Vagina (tissue), 2 donors: Measurements from ENCODE around the gene TNFAIP8L1.

Experiments used
- POLR2A ChIP-seq, 2 donors: fragments of 450-650 bp; IDR thresholded peaks; one replicate each; pipeline ENCODE4 v1.6.1; 2017; ENCODE audit warnings: antibody characterized with exemption in 2 of 2, mild to moderate bottlenecking in 2 of 2, moderate library complexity in 2 of 2
- POLR2AphosphoS5 ChIP-seq, 2 donors: sonication (generic); formaldehyde crosslinking; IDR thresholded peaks; one replicate each; pipeline ENCODE4 v1.9.0; 2017; ENCODE audit warnings: antibody characterized with exemption in 2 of 2, mild to moderate bottlenecking in 2 of 2, low read depth in 1 of 2; ENCODE audit not compliant: insufficient read depth in 1 of 2
- TF ChIP-seq, protein P1 (sequence below), 3 experiments: fragments of 450-650 bp in 2 of 3; fragments of 200-600 bp in 1 of 3; sonication (generic) in 1 of 3; IDR thresholded peaks; one replicate each; pipeline ENCODE4 v1.5.1; 2017 to 2019; ENCODE audit warnings: antibody characterized with exemption in 3 of 3, mild to moderate bottlenecking in 2 of 3, moderate library complexity in 2 of 3

DNA sequence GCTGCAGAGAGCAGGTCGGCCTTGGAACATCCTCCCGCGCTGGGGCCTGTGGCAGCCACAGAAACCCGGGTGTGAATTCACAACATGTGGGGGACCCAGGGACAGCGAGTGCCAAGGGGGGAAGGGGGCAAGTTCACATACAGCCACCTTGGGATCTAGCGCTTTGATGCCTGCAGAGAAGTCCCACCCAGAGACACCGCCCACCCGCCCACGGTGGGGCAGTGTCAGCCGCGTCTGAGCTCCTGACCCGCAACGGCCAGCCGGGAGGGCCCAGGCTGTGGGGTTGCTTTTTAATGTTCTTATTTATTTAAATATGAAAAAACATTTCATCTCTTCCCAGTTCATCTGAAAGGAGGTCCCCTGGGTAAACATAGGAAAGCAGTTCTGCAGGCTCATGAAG lies 17.9 kb downstream of the TNFAIP8L1 start:
- TF ChIP-seq, protein P1, sequence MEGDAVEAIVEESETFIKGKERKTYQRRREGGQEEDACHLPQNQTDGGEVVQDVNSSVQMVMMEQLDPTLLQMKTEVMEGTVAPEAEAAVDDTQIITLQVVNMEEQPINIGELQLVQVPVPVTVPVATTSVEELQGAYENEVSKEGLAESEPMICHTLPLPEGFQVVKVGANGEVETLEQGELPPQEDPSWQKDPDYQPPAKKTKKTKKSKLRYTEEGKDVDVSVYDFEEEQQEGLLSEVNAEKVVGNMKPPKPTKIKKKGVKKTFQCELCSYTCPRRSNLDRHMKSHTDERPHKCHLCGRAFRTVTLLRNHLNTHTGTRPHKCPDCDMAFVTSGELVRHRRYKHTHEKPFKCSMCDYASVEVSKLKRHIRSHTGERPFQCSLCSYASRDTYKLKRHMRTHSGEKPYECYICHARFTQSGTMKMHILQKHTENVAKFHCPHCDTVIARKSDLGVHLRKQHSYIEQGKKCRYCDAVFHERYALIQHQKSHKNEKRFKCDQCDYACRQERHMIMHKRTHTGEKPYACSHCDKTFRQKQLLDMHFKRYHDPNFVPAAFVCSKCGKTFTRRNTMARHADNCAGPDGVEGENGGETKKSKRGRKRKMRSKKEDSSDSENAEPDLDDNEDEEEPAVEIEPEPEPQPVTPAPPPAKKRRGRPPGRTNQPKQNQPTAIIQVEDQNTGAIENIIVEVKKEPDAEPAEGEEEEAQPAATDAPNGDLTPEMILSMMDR (IDR thresholded peaks at IDR 0.05) = no peak
- TF ChIP-seq POLR2AphosphoS5 (IDR thresholded peaks at IDR 0.05; ENCODE audit: insufficient read depth in 1 of 2, low read depth in 1 of 2) (no peak), POLR2A (IDR thresholded peaks at IDR 0.05) (no peak)
